IMR-90 (cell line): ENCODE results near the gene NUDT7. TPM values are rescaled to one million over a fixed set of nuclear protein-coding genes. Genes with fewer than 3 reads are reported as not detected.

Experiments
- ATAC-seq: fragments of 200-7000 bp; cut with Tn5 transposase; 2 replicates; pipeline ENCODE4 v1.9.1; 2020; ENCODE audit warnings: low read depth, mild to moderate bottlenecking, moderate library complexity
- BruUV-seq: library from RNA; stranded (reverse); fragments of 400-500 nt; replicated peaks from 2 replicates; lab custom pipeline; 2021; lab: Mats Ljungman, UMichigan
- CTCF ChIA-PET: fragments of 300-600 bp; formaldehyde crosslinking; extraction: SDS; loops from one replicate; lab custom pipeline; 2021; ENCODE audit warnings: antibody characterized with exemption; lab: Yijun Ruan, JAX
- POLR2A ChIA-PET: fragments of 300-600 bp; sonication (Branson Sonifier 250); formaldehyde crosslinking; loops from one replicate; lab custom pipeline; 2022; ENCODE audit warnings: antibody characterized with exemption; ENCODE audit not compliant: unreplicated experiment; lab: Charles Lee
- DNase-seq: peaks from one replicate; pipeline ENCODE4 v3.0.0; 2013
- H2AFZ ChIP-seq: replicated peaks from 2 replicates; pipeline ENCODE3; 2013; ENCODE audit warnings: low read length, mild to moderate bottlenecking; ENCODE audit not compliant: poor library complexity
- H2AK5ac ChIP-seq: 2 replicates; pipeline ENCODE4 v1.6.1; 2013; ENCODE audit warnings: low read depth, low read length, inconsistent platforms
- H2AK9ac ChIP-seq: replicated peaks from 2 replicates; pipeline ENCODE3; 2013; ENCODE audit warnings: mild to moderate bottlenecking, low read depth, low read length, moderate library complexity; ENCODE audit not compliant: poor library complexity
- H2BK120ac ChIP-seq: 2 replicates; pipeline ENCODE4 v1.6.1; 2013; ENCODE audit warnings: low read depth, low read length, inconsistent platforms
- H2BK15ac ChIP-seq: 3 replicates; pipeline ENCODE4 v1.6.1; 2013; ENCODE audit warnings: low read depth, low read length, inconsistent platforms
- H2BK20ac ChIP-seq: 2 replicates; pipeline ENCODE4 v1.6.1; 2013; ENCODE audit warnings: low read depth, mild to moderate bottlenecking, inconsistent platforms, low read length, moderate library complexity
- H2BK5ac ChIP-seq: 2 replicates; pipeline ENCODE4 v1.6.1; 2013; ENCODE audit warnings: mild to moderate bottlenecking, low read depth, low read length, inconsistent platforms; ENCODE audit not compliant: poor library complexity, severe bottlenecking
- H3K14ac ChIP-seq: replicated peaks from 2 replicates; pipeline ENCODE4 v1.6.1; 2013; ENCODE audit warnings: low read depth, low read length, inconsistent platforms
- H3K18ac ChIP-seq: 2 replicates; pipeline ENCODE4 v1.6.1; 2013; ENCODE audit warnings: low read depth, low read length, control low read depth
- H3K23ac ChIP-seq: 2 replicates; pipeline ENCODE4 v1.6.1; 2013; ENCODE audit warnings: low read depth, low read length, inconsistent platforms
- H3K27ac ChIP-seq: 2 replicates; pipeline ENCODE4 v1.5.1; 2013; ENCODE audit warnings: mild to moderate bottlenecking, control low read depth, low read length; ENCODE audit not compliant: insufficient read depth
- H3K27me3 ChIP-seq: 2 replicates; pipeline ENCODE4 v1.6.1; 2013; ENCODE audit warnings: low read length; ENCODE audit not compliant: control insufficient read depth, insufficient read depth
- H3K36me3 ChIP-seq: 2 replicates; pipeline ENCODE4 v1.6.1; 2013; ENCODE audit warnings: low read length, mixed read lengths; ENCODE audit not compliant: control insufficient read depth, insufficient read depth
- H3K4ac ChIP-seq: 2 replicates; pipeline ENCODE4 v1.6.1; 2013; ENCODE audit warnings: low read depth, low read length, inconsistent platforms
- H3K4me1 ChIP-seq: 2 replicates; pipeline ENCODE4 v1.6.1; 2013; ENCODE audit warnings: low read length, mixed read lengths; ENCODE audit not compliant: control insufficient read depth, insufficient read depth
- H3K4me2 ChIP-seq: 2 replicates; pipeline ENCODE4 v1.6.1; 2013; ENCODE audit warnings: low read depth, mild to moderate bottlenecking, control low read depth, low read length, moderate library complexity
- H3K4me3 ChIP-seq: 2 replicates; pipeline ENCODE4 v1.5.1; 2013; ENCODE audit warnings: low read depth, mild to moderate bottlenecking, control low read depth, low read length, moderate library complexity; ENCODE audit not compliant: insufficient read depth
- H3K56ac ChIP-seq: 2 replicates; pipeline ENCODE4 v1.6.1; 2013; ENCODE audit warnings: low read length, inconsistent platforms; ENCODE audit not compliant: insufficient read depth; ENCODE audit errors: extremely low read depth
- H3K79me1 ChIP-seq, 2 experiments: 2 replicates each; pipeline ENCODE4 v1.6.1; 2013; ENCODE audit warnings: low read length in 2 of 2, inconsistent platforms in 1 of 2, low read depth in 1 of 2
- H3K9ac ChIP-seq: 2 replicates; pipeline ENCODE4 v1.6.1; 2013; ENCODE audit warnings: low read depth, low read length, control low read depth
- H3K9me1 ChIP-seq: 2 replicates; pipeline ENCODE4 v1.6.1; 2013; ENCODE audit warnings: low read length, inconsistent platforms; ENCODE audit not compliant: insufficient read depth
- H3K9me3 ChIP-seq: 2 replicates; pipeline ENCODE4 v1.6.1; 2013; ENCODE audit warnings: low read length; ENCODE audit not compliant: control insufficient read depth, insufficient read depth
- H4K20me1 ChIP-seq: 2 replicates; pipeline ENCODE4 v1.6.1; 2013; ENCODE audit warnings: low read length, inconsistent platforms; ENCODE audit not compliant: insufficient read depth
- H4K5ac ChIP-seq: 2 replicates; pipeline ENCODE4 v1.6.1; 2013; ENCODE audit warnings: mild to moderate bottlenecking, low read depth, low read length, control low read depth
- H4K8ac ChIP-seq, 2 experiments: 2 replicates each; pipeline ENCODE4 v1.6.1; 2013; ENCODE audit warnings: low read depth in 2 of 2, low read length in 2 of 2, control low read depth in 1 of 2, inconsistent platforms in 1 of 2
- H4K91ac ChIP-seq: 2 replicates; pipeline ENCODE4 v1.6.1; 2013; ENCODE audit warnings: low read depth, low read length, inconsistent platforms; ENCODE audit not compliant: insufficient read depth
- BHLHE40 ChIP-seq: fragments of 150-350 bp; IDR thresholded peaks from 2 replicates; pipeline ENCODE4 v1.6.1; 2016; ENCODE audit warnings: mild to moderate bottlenecking, low read depth, low read length
- CEBPB ChIP-seq: IDR thresholded peaks from 2 replicates; pipeline ENCODE4 v1.6.1; 2012; ENCODE audit warnings: low read depth, low read length, improper control_type of control experiment
- CHD1 ChIP-seq: IDR thresholded peaks from 2 replicates; pipeline ENCODE4 v1.6.1; 2012; ENCODE audit warnings: low read depth, low read length, improper control_type of control experiment
- ELK1 ChIP-seq: fragments of 150-350 bp; IDR thresholded peaks from 2 replicates; pipeline ENCODE4 v1.6.1; 2016; ENCODE audit warnings: low read depth, mild to moderate bottlenecking, low read length, moderate library complexity, borderline replicate concordance
- FOS ChIP-seq: fragments of 150-350 bp; IDR thresholded peaks from 2 replicates; pipeline ENCODE4 v1.6.1; 2016; ENCODE audit warnings: low read depth, low read length
- MAFK ChIP-seq: IDR thresholded peaks from 2 replicates; pipeline ENCODE4 v1.6.1; 2012; ENCODE audit warnings: low read depth, low read length, improper control_type of control experiment
- MAZ ChIP-seq: IDR thresholded peaks from 2 replicates; pipeline ENCODE4 v1.6.1; 2012; ENCODE audit warnings: low read depth, mild to moderate bottlenecking, low read length, improper control_type of control experiment, moderate library complexity, borderline replicate concordance
- MXI1 ChIP-seq: IDR thresholded peaks from 2 replicates; pipeline ENCODE4 v1.6.1; 2012; ENCODE audit warnings: low read depth, mild to moderate bottlenecking, low read length, moderate library complexity, borderline replicate concordance
- POLR2A ChIP-seq: IDR thresholded peaks from 2 replicates; pipeline ENCODE4 v1.6.1; 2012; ENCODE audit warnings: mild to moderate bottlenecking, low read depth, low read length
- RAD21 ChIP-seq: IDR thresholded peaks from 2 replicates; pipeline ENCODE4 v1.6.1; 2012; ENCODE audit warnings: low read length, improper control_type of control experiment
- RCOR1 ChIP-seq: IDR thresholded peaks from 2 replicates; pipeline ENCODE4 v1.6.1; 2012; ENCODE audit warnings: mild to moderate bottlenecking, low read length, improper control_type of control experiment; ENCODE audit not compliant: insufficient replicate concordance
- RFX5 ChIP-seq: IDR thresholded peaks from 2 replicates; pipeline ENCODE4 v1.8.0; 2012; ENCODE audit warnings: low read depth, mild to moderate bottlenecking, low read length, moderate library complexity
- SMC3 ChIP-seq: fragments of 150-350 bp; IDR thresholded peaks from 2 replicates; pipeline ENCODE4 v1.6.1; 2016; ENCODE audit warnings: low read depth, mild to moderate bottlenecking, antibody characterized with exemption, low read length, moderate library complexity
- USF2 ChIP-seq: fragments of 150-350 bp; IDR thresholded peaks from 2 replicates; pipeline ENCODE4 v1.6.1; 2017; ENCODE audit warnings: mild to moderate bottlenecking, antibody characterized with exemption, low read length, low read depth
- WGBS, 2 experiments: methylation state at CpG; one replicate each; pipeline versions ENCODE4 v1.1.5 to v1.1.7; 2013; ENCODE audit warnings: missing lambda C conversion rate in 2 of 2; ENCODE audit not compliant: insufficient read length in 1 of 2; ENCODE audit errors: extremely low coverage in 2 of 2; 5-methylcytosine and 5-hydroxymethylcytosine counted together
- dilution Hi-C: fragments of 300-500 bp; cut with HindIII; formaldehyde crosslinking; loops from one replicate; pipeline ENCODE4 v1.14.3; 2018; ENCODE audit warnings: low sequenced_read_pairs; ENCODE audit not compliant: unreplicated experiment
- in situ Hi-C: fragments of 300-500 bp; cut with MboI; formaldehyde crosslinking; loops from 3 replicates; pipeline ENCODE4 v1.14.3; 2019; ENCODE audit warnings: low sequenced_read_pairs, inconsistent platforms, mixed read lengths
- intact Hi-C: fragments of 100-400 bp; cut with micrococcal nuclease; formaldehyde crosslinking; loops from 2 replicates; pipeline ENCODE4 v1.10.0; 2022
- polyA plus RNA-seq, 3 experiments: library from polyadenylated mRNA; depleted of rRNA; stranded (reverse); fragments of >200 nt; gene quantifications; 2 replicates each; pipeline ENCODE4 v1.2.3, GENCODE V29; 2012; ENCODE audit warnings: low replicate concordance in 1 of 3
- total RNA-seq: library from RNA; depleted of rRNA; stranded (reverse); fragments of >200 nt; gene quantifications from 2 replicates; pipeline ENCODE4 v1.2.3, GENCODE V29; 2012

The NUDT7 gene
- total and polyA plus RNA-seq, 2 of the 4 experiments (the other 2 are of a cell fraction) = 4.3 to 6.2 TPM

GRCh38 chr16:77788181-77789084, 66.1 kb downstream of the NUDT7 start, which contains the start of gene VAT1L:
Gene VAT1L (plus strand): TSS chr16:77788564. CDS start chr16:77788683, 119 bp downstream.
- no TSS peak for BruUV-seq
- H3K56ac ChIP-seq = no peak within 1 kb of the TSS
- no peak within 1 kb of the TSS for H3K14ac ChIP-seq
- peaks cover 9% of the 10 kb centered on the region for H3K4me1 ChIP-seq
- POLR2A ChIA-PET = interaction anchor here (0.7 kb wide), 1 partner anchor 186 kb away, joined by 12 read pairs; no protein-coding TSS in a partner anchor
- H3K36me3 ChIP-seq = no peaks in the 10 kb centered on the region
- H2BK15ac ChIP-seq = no peak within 1 kb of the TSS
- H4K91ac ChIP-seq = no peak within 1 kb of the TSS
- peak within 1 kb of the TSS; percentile 97 for H2AFZ ChIP-seq
- H2AK9ac ChIP-seq = peak within 1 kb of the TSS; percentile 68
- peak within 1 kb of the TSS; percentile 36; the same call in 1 of the 2 replicates for H3K23ac ChIP-seq
- intact Hi-C loops = loop anchor here (2.0 kb wide), 4 partner anchors 52 to 182 kb away; no protein-coding TSS in a partner anchor
- no peak within 1 kb of the TSS for H2BK5ac ChIP-seq
- WGBS, 2 experiments = 0% methylated on average over 21 of the region's 78 CpGs; no CpG with 5 or more reads in 1 of the 2 experiments
- H3K4ac ChIP-seq = peak within 1 kb of the TSS; percentile 46; the same call in 1 of the 2 replicates
- no peaks in the 10 kb centered on the region; the same call in 1 of the 2 replicates for H3K9me1 ChIP-seq
- H3K18ac ChIP-seq = no peak within 1 kb of the TSS
- no peak within 1 kb of the TSS for H4K5ac ChIP-seq
- ATAC-seq = peak; percentile 93
- no peaks in the 10 kb centered on the region for H4K20me1 ChIP-seq
- peak within 1 kb of the TSS; percentile 89 for H2BK120ac ChIP-seq
- H3K27ac ChIP-seq = peak within 1 kb of the TSS; percentile 25; the same call in 1 of the 2 replicates
- peak within 1 kb of the TSS; percentile 5; the same call in 1 of the 2 replicates for H3K9ac ChIP-seq
- CTCF ChIA-PET = no interaction called here
- H3K4me3 ChIP-seq = peak within 1 kb of the TSS; percentile 93
- peak within 1 kb of the TSS in 1 of 2 experiments; percentile 43; a peak in 1 of 4 replicates for H4K8ac ChIP-seq
- peak within 1 kb of the TSS; percentile 91 for H3K4me2 ChIP-seq
- DNase-seq = peak; percentile 63
- no peak within 1 kb of the TSS; the same call in 1 of the 2 replicates for H2AK5ac ChIP-seq
- H3K27me3 ChIP-seq = peaks cover 4% of the 10 kb centered on the region; the same call in 1 of the 2 replicates
- in situ Hi-C loops = no loop called here
- dilution Hi-C loops = no loop called here
- peaks cover 2 to 6% of the 10 kb centered on the region in 2 experiments; a peak in 3 of 4 replicates for H3K79me1 ChIP-seq
- no peaks in the 10 kb centered on the region for H3K9me3 ChIP-seq
- H2BK20ac ChIP-seq = peak within 1 kb of the TSS; percentile 89; the same call in 1 of the 2 replicates
- TF ChIP-seq MAFK (peak; percentile 73), MXI1 (no peak), SMC3 (no peak), CEBPB (no peak), CHD1 (no peak), RAD21 (no peak), USF2 (no peak), RCOR1 (peak; percentile 84), FOS (no peak), ELK1 (no peak), RFX5 (no peak), BHLHE40 (no peak), MAZ (peak; percentile 38; the same call in 1 of the 2 replicates), POLR2A (no peak)
